GM12873 (cell line): ENCODE measurements around the gene ZNF474.

Experiments
- CTCF ChIP-seq: IDR thresholded peaks from 2 replicates; pipeline ENCODE4 v1.5.1; 2012; ENCODE audit warnings: low read depth, mild to moderate bottlenecking, moderate library complexity, low read length, control low read depth; ENCODE audit not compliant: insufficient read depth; ENCODE audit errors: missing control alignments

ZNF474 gene

DNA sequence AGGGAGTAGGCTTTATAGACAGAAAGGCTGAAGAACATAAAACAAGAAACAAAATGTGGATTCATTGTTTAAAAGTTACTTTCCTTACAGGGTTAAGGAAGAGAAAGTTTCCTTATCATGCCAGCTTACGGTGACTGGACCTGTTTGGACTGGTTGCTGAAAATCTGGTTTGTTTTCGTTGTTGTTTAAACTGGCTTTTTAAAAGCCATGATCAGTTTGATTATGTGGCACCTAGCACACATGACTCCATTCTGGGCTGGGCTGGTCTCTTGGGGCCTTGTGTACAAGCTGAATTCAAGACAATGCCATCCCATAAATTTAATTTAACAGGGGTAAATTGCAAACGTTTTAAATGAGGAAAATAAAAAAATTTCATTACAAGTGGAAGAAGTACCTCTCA is 18.4 kb upstream of the ZNF474 start:
- no peak for TF ChIP-seq CTCF

GRCh38 chr5:122111460-122111859 is 17.9 kb upstream of the ZNF474 start:
- no peak for TF ChIP-seq CTCF

- no peak for TF ChIP-seq CTCF
These were observed 17.3 kb upstream of the ZNF474 start for GRCh38 chr5:122112063-122112462.

DNA sequence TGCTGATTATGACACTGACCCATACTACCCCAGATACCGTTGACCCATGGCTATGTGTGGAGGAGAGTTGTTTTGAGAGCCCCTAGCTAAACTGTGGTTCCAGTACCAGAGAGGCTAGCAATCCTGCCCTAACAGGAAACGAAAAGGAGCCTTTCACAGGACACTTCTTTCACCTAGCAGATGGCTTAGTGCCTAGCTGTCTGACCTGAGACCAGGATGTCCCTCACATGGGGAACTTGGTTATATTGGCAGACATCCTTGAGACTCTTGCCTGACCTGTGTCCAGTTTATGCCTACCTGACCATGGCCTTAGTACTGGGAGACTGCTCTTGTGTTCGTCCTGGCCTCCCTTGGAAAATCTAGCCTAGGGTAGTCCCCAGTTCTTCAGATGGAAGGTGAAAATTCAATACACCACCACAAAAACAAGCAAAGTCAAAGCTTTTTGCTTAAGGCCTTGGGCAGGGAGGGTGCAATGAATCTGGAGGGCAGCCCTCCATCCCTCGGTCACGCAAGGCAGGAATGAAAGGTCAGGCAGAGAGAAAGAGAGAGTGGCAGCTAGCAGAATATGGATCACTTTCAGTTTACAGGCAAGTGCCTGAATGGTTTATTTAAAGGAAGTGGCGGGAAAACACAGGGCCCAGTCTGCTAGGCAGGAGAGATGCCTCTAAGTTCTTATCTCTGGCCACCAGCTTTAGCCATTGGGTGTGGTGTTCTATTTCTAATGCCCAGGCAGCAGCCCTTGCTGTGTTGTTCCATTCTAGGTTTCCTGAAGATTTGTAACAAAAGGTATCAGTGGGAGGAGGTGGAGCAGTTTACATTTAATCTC is 16.4 kb upstream of the ZNF474 start:
- no peak for TF ChIP-seq CTCF

DNA sequence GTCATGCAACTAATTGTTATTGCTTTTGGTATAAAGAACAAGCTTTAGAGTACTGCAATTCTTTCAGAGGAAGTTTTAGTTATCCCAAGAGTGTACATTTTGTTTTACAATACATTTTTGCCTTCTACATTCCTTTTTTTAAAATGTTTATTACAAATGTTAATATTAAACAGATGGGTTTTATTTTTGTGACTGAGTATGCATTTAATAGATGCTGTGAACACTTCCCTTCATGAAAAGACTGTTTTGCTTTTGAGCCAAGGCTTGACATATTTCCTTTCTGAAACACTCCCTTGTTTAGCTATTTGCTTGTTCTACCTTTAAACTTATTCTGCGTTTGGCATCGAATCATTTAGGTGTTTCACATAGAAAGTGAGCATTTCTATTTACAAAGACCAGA is 14.8 kb upstream of the ZNF474 start:
- no peak for TF ChIP-seq CTCF

DNA sequence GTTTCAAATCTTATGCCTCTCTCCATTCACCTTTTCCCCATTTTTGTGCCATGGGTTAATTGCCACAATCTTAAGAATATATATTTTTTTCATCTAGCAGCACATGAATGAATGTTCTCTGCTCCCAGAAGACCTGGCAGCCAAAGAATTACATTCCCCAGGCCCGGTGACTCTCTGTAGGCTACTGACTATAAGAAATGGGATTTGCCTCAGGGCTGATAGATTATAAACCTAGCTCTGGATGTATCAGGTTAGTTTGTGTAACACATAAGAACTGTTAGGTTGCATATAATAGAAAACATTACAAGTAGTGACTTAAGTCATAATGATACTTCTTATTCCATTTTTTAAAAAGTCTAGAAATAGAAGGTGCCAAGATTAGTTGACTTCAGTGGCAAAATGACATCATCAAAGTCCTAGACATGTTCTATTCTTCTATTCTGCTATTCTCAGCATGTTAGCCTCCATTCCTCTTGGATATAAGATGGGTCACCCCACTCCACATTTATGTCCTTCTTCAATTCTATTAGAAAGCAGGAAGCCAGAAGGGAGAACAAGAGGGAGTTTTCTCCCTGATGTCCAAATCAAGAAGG is 10.9 kb upstream of the ZNF474 start:
- no peak for TF ChIP-seq CTCF

DNA sequence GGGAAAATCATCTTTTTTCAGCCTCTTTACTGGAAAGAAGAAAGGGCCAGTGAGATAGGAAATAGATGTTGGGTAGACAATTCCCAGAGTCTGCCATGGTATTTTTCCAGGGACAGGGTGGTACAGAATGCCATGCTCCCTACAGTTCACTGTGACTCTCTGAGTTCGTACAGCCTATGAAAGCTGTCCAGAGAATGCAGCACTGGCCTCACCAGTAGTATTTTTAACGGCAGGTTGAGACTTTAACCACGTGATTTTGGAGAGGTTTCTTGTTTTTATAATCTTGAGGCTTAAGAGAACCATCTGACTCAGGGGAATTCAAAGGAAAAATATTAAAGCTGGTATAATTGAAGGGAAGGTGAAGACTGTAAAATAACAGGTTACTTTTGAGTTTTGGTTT is 10.1 kb upstream of the ZNF474 start:
- no peak for TF ChIP-seq CTCF
